Type B pancreatic cell (in vitro differentiated cells): ENCODE data around the gene RAI1. TPM values are rescaled to one million over a fixed set of nuclear protein-coding genes. Genes with fewer than 3 reads are reported as not detected.
A peak's percentile ranks its signal among the peaks of the same experiment; 100 is the strongest.

Experiments used
- DNase-seq: peaks from one replicate; pipeline ENCODE4 v3.0.0; 2021; ENCODE audit warnings: mixed read lengths; ENCODE audit not compliant: unreplicated experiment; ENCODE audit errors: extremely low spot score
- H3K27ac Mint-ChIP-seq: 2 replicates; pipeline ENCODE4 v1.8.0; 2021; ENCODE audit warnings: mild to moderate bottlenecking, mixed read lengths
- H3K27me3 Mint-ChIP-seq: 2 replicates; pipeline ENCODE4 v1.8.0; 2021; ENCODE audit warnings: mixed read lengths
- H3K36me3 Mint-ChIP-seq: 2 replicates; pipeline ENCODE4 v1.8.0; 2021; ENCODE audit warnings: mixed read lengths
- H3K4me1 Mint-ChIP-seq: one replicate; pipeline ENCODE4 v1.8.0; 2021; ENCODE audit warnings: mixed read lengths; ENCODE audit not compliant: unreplicated experiment
- H3K4me3 Mint-ChIP-seq: 2 replicates; pipeline ENCODE4 v1.8.0; 2021; ENCODE audit warnings: mild to moderate bottlenecking, mixed read lengths
- H3K9me3 Mint-ChIP-seq: 2 replicates; pipeline ENCODE4 v1.8.0; 2021; ENCODE audit warnings: mixed read lengths
- CTCF ChIP-seq: fragments of 200-600 bp; sonication (generic); conservative IDR thresholded peaks from 2 replicates; pipeline ENCODE4 v1.5.0; 2021; ENCODE audit warnings: antibody characterized with exemption, mild to moderate bottlenecking
- total RNA-seq: library from RNA; stranded (reverse); gene quantifications from 2 replicates; pipeline ENCODE4 v1.2.1, GENCODE V29; 2021; ENCODE audit warnings: low replicate concordance

The RAI1 gene
- total RNA-seq, 1 donor from 2014 or later = 61.1 TPM

GRCh38 chr17:17824119-17824782 lies 143.0 kb downstream of the RAI1 start:
- H3K9me3 Mint-ChIP-seq = no peaks in the 10 kb centered on the region
- peak overlapping the region; percentile 84 for H3K4me3 Mint-ChIP-seq
- TF ChIP-seq CTCF = no peak
- H3K27ac Mint-ChIP-seq = peak overlapping the region; percentile 95
- DNase-seq = no peak
- no peaks in the 10 kb centered on the region for H3K27me3 Mint-ChIP-seq
- peaks cover 4% of the 10 kb centered on the region for H3K36me3 Mint-ChIP-seq
- H3K4me1 Mint-ChIP-seq = peaks cover 46% of the 10 kb centered on the region

GRCh38 chr17:17824783-17825614 lies 143.7 kb downstream of the RAI1 start:
- Mint-ChIP-seq H3K36me3 (peaks cover 4% of the 10 kb centered on the region), H3K27ac (peak overlapping the region; percentile 95), H3K4me1 (peaks cover 42% of the 10 kb centered on the region), H3K9me3 (no peaks in the 10 kb centered on the region), H3K27me3 (no peaks in the 10 kb centered on the region), H3K4me3 (peak overlapping the region; percentile 84)
- no peak for DNase-seq
- no peak for TF ChIP-seq CTCF

- peaks cover 4% of the 10 kb centered on the region for H3K36me3 Mint-ChIP-seq
- H3K9me3 Mint-ChIP-seq = no peaks in the 10 kb centered on the region
- no peak for DNase-seq
- H3K4me3 Mint-ChIP-seq = peak overlapping the region; percentile 65
- H3K4me1 Mint-ChIP-seq = peaks cover 48% of the 10 kb centered on the region
- H3K27ac Mint-ChIP-seq = peak overlapping the region; percentile 95
- TF ChIP-seq CTCF = no peak
- no peaks in the 10 kb centered on the region for H3K27me3 Mint-ChIP-seq
Observed at GRCh38 chr17:17826342-17826713, 145.1 kb downstream of the RAI1 start.

GRCh38 chr17:17826942-17827785 lies 145.9 kb downstream of the RAI1 start:
- Mint-ChIP-seq H3K36me3 (peaks cover 5% of the 10 kb centered on the region), H3K4me3 (peak overlapping the region; percentile 8), H3K4me1 (peaks cover 51% of the 10 kb centered on the region), H3K27ac (peak overlapping the region; percentile 95), H3K9me3 (no peaks in the 10 kb centered on the region), H3K27me3 (no peaks in the 10 kb centered on the region)
- no peak for TF ChIP-seq CTCF
- DNase-seq = no peak

GRCh38 chr17:17827826-17828621 lies 146.8 kb downstream of the RAI1 start:
- Mint-ChIP-seq H3K27ac (peak overlapping the region; percentile 29), H3K4me3 (no peak overlapping the region), H3K9me3 (no peaks in the 10 kb centered on the region), H3K36me3 (peaks cover 7% of the 10 kb centered on the region), H3K4me1 (peaks cover 50% of the 10 kb centered on the region), H3K27me3 (no peaks in the 10 kb centered on the region)
- DNase-seq = no peak
- TF ChIP-seq CTCF = no peak
